ENCODE measurements around the gene DESI1. TPM values are rescaled to one million over a fixed set of nuclear protein-coding genes. Genes with fewer than 3 reads are reported as not detected.

DESI1 gene
- total RNA-seq, 1 donor from 2014 or later: 26.2 TPM

GRCh38 chr22:41661713-41662112 lies 40.9 kb upstream of the DESI1 start:
- H3K4me3 Mint-ChIP-seq (ENCODE audit: unreplicated experiment): no peak overlapping the region
- H3K36me3 Mint-ChIP-seq (ENCODE audit: unreplicated experiment): peaks cover 38% of the 10 kb centered on the region

GRCh38 chr22:41661088-41661487 lies 40.2 kb upstream of the DESI1 start:
- no peak for TF ChIP-seq CTCF (IDR thresholded peaks at IDR 0.05)
- Mint-ChIP-seq H3K36me3 (ENCODE audit: unreplicated experiment) (peaks cover 42% of the 10 kb centered on the region), H3K4me1 (ENCODE audit: unreplicated experiment) (no peaks in the 10 kb centered on the region), H3K9me3 (ENCODE audit: unreplicated experiment) (no peaks in the 10 kb centered on the region), H3K4me3 (ENCODE audit: unreplicated experiment) (no peak overlapping the region), H3K27ac (ENCODE audit: unreplicated experiment) (no peak overlapping the region), H3K27me3 (ENCODE audit: unreplicated experiment) (no peaks in the 10 kb centered on the region)
- no peak for DNase-seq (ENCODE audit: extremely low spot score, unreplicated experiment)

More at GRCh38 chr22:41661713-41662112, 40.9 kb upstream of the DESI1 start:
- no peak for TF ChIP-seq CTCF (IDR thresholded peaks at IDR 0.05)
- H3K4me1 Mint-ChIP-seq (ENCODE audit: unreplicated experiment): peaks cover 2% of the 10 kb centered on the region
- H3K27me3 Mint-ChIP-seq (ENCODE audit: unreplicated experiment): no peaks in the 10 kb centered on the region
- no peak for DNase-seq (ENCODE audit: extremely low spot score, unreplicated experiment)
- no peaks in the 10 kb centered on the region for H3K9me3 Mint-ChIP-seq (ENCODE audit: unreplicated experiment)
- H3K27ac Mint-ChIP-seq (ENCODE audit: unreplicated experiment): no peak overlapping the region

GRCh38 chr22:41660416-41660815 lies 39.6 kb upstream of the DESI1 start:
- peaks cover 44% of the 10 kb centered on the region for H3K36me3 Mint-ChIP-seq (ENCODE audit: unreplicated experiment)
- H3K4me3 Mint-ChIP-seq (ENCODE audit: unreplicated experiment): no peak overlapping the region
- TF ChIP-seq CTCF (IDR thresholded peaks at IDR 0.05): no peak
- H3K27me3 Mint-ChIP-seq (ENCODE audit: unreplicated experiment): no peaks in the 10 kb centered on the region
- H3K27ac Mint-ChIP-seq (ENCODE audit: unreplicated experiment): no peak overlapping the region
- H3K4me1 Mint-ChIP-seq (ENCODE audit: unreplicated experiment): no peaks in the 10 kb centered on the region
- no peak for DNase-seq (ENCODE audit: extremely low spot score, unreplicated experiment)
- no peaks in the 10 kb centered on the region for H3K9me3 Mint-ChIP-seq (ENCODE audit: unreplicated experiment)

GRCh38 chr22:41659941-41660340 lies 39.1 kb upstream of the DESI1 start:
- no peak for TF ChIP-seq CTCF (IDR thresholded peaks at IDR 0.05)
- peaks cover 43% of the 10 kb centered on the region for H3K36me3 Mint-ChIP-seq (ENCODE audit: unreplicated experiment)
- H3K27me3 Mint-ChIP-seq (ENCODE audit: unreplicated experiment): no peaks in the 10 kb centered on the region
- no peaks in the 10 kb centered on the region for H3K4me1 Mint-ChIP-seq (ENCODE audit: unreplicated experiment)
- H3K4me3 Mint-ChIP-seq (ENCODE audit: unreplicated experiment): no peak overlapping the region
- DNase-seq (ENCODE audit: extremely low spot score, unreplicated experiment): no peak
- H3K9me3 Mint-ChIP-seq (ENCODE audit: unreplicated experiment): no peaks in the 10 kb centered on the region
- H3K27ac Mint-ChIP-seq (ENCODE audit: unreplicated experiment): no peak overlapping the region

GRCh38 chr22:41658869-41659268 lies 38.0 kb upstream of the DESI1 start:
- H3K4me3 Mint-ChIP-seq (ENCODE audit: unreplicated experiment): no peak overlapping the region
- no peaks in the 10 kb centered on the region for H3K27me3 Mint-ChIP-seq (ENCODE audit: unreplicated experiment)
- no peak overlapping the region for H3K27ac Mint-ChIP-seq (ENCODE audit: unreplicated experiment)
- peaks cover 49% of the 10 kb centered on the region for H3K36me3 Mint-ChIP-seq (ENCODE audit: unreplicated experiment)
- no peaks in the 10 kb centered on the region for H3K4me1 Mint-ChIP-seq (ENCODE audit: unreplicated experiment)
- TF ChIP-seq CTCF (IDR thresholded peaks at IDR 0.05): no peak
- H3K9me3 Mint-ChIP-seq (ENCODE audit: unreplicated experiment): no peaks in the 10 kb centered on the region
- no peak for DNase-seq (ENCODE audit: extremely low spot score, unreplicated experiment)

All from osteocyte (in vitro differentiated cells).